GM23338 (cell line): ENCODE results near the gene AGMAT.
A peak's percentile ranks its signal among the peaks of the same experiment; 100 is the strongest.

Experiments used
- CREB1 ChIP-seq: fragments of 250-450 bp; sonication (Bioruptor Pico); IDR thresholded peaks from 2 replicates; pipeline ENCODE4 v1.5.0; 2020; ENCODE audit warnings: low read depth, mild to moderate bottlenecking, moderate library complexity
- CTCF ChIP-seq, 2 experiments: fragments of 200-600 bp in 1 of 2; sonication (generic) in 1 of 2; conservative IDR thresholded peaks; 2 replicates each; pipeline versions ENCODE4 v1.5.1 to v1.6.1; 2016 to 2017; ENCODE audit warnings: antibody characterized with exemption in 2 of 2, low read depth in 2 of 2, mild to moderate bottlenecking in 2 of 2, moderate library complexity in 1 of 2
- ETS1 ChIP-seq: IDR thresholded peaks from 2 replicates; pipeline ENCODE4 v1.6.1; 2016; ENCODE audit warnings: antibody characterized with exemption
- EZH2 ChIP-seq: fragments of 200-600 bp; sonication (generic); IDR thresholded peaks from one replicate; pipeline ENCODE4 v1.8.0; 2017; ENCODE audit warnings: antibody characterized with exemption, mild to moderate bottlenecking, low read depth; ENCODE audit not compliant: unreplicated experiment
- EZH2phosphoT487 ChIP-seq: fragments of 200-600 bp; sonication (generic); IDR thresholded peaks from one replicate; pipeline ENCODE4 v1.8.1; 2018; ENCODE audit warnings: antibody characterized with exemption; ENCODE audit not compliant: unreplicated experiment
- JUNB ChIP-seq: IDR thresholded peaks from one replicate; pipeline ENCODE4 v1.6.1; 2016; ENCODE audit warnings: antibody characterized with exemption; ENCODE audit not compliant: unreplicated experiment
- NANOG ChIP-seq: IDR thresholded peaks from 2 replicates; pipeline ENCODE4 v1.6.1; 2016; ENCODE audit warnings: antibody characterized with exemption, borderline replicate concordance
- POLR2AphosphoS5 ChIP-seq: IDR thresholded peaks from 2 replicates; pipeline ENCODE4 v1.6.1; 2016; ENCODE audit warnings: antibody characterized with exemption, low read depth
- REST ChIP-seq: IDR thresholded peaks from one replicate; pipeline ENCODE4 v1.6.1; 2018; ENCODE audit warnings: antibody characterized with exemption; ENCODE audit not compliant: unreplicated experiment
- STAT1 ChIP-seq: IDR thresholded peaks from one replicate; pipeline ENCODE4 v1.6.1; 2016; ENCODE audit warnings: antibody characterized with exemption; ENCODE audit not compliant: unreplicated experiment
- ZNF331 ChIP-seq: fragments of 250-450 bp; sonication (Bioruptor Pico); IDR thresholded peaks from 2 replicates; pipeline ENCODE4 v1.5.0; 2020; ENCODE audit warnings: low read depth, mild to moderate bottlenecking, moderate library complexity

- TF ChIP-seq EZH2 (no peak), CTCF (conservative IDR thresholded peaks at IDR 0.05; ENCODE audit: low read depth in 2 of 2) (peak; percentile 44 to 48), POLR2AphosphoS5 (0 out of 2 replicates have a peak, but pooled peaks have one; percentile 12), EZH2phosphoT487 (no peak), ETS1 (no peak), CREB1 (peak; percentile 29; the same call in 1 of the 2 replicates), REST (no peak), ZNF331 (CRISPR knock-in tag) (no peak), STAT1 (no peak), NANOG (no peak), JUNB (no peak)
Observed at GRCh38 chr1:15584489-15585363, at the start of gene AGMAT.
